WERI-Rb-1 (cell line): ENCODE data around the gene INPP4B.

ENCODE experiments used
- DNase-seq: peaks from one replicate; pipeline ENCODE4 v3.0.0-alpha.2; 2020
- H3K27ac ChIP-seq: fragments of 250-450 bp; sonication (Bioruptor Pico); 2 replicates; pipeline ENCODE4 v1.5.1; 2020; ENCODE audit warnings: mild to moderate bottlenecking, moderate library complexity
- H3K27me3 ChIP-seq: fragments of 250-450 bp; sonication (Bioruptor Pico); 2 replicates; pipeline ENCODE4 v1.5.1; 2021; ENCODE audit warnings: mild to moderate bottlenecking, low read depth, moderate library complexity; ENCODE audit not compliant: insufficient read depth, severe bottlenecking
- H3K36me3 ChIP-seq: fragments of 250-450 bp; sonication (Bioruptor Pico); 2 replicates; pipeline ENCODE4 v1.5.1; 2020; ENCODE audit warnings: mild to moderate bottlenecking, moderate library complexity
- H3K4me3 ChIP-seq: 2 replicates; pipeline ENCODE4 v1.5.1; 2011; ENCODE audit warnings: low read depth, mild to moderate bottlenecking, control low read depth, low read length
- H3K9me3 ChIP-seq: fragments of 250-450 bp; sonication (Bioruptor Pico); 2 replicates; pipeline ENCODE4 v1.5.1; 2021; ENCODE audit warnings: mild to moderate bottlenecking, moderate library complexity; ENCODE audit not compliant: severe bottlenecking
- CTCF ChIP-seq: IDR thresholded peaks from 2 replicates; pipeline ENCODE4 v1.5.1; 2011; ENCODE audit warnings: low read depth, mild to moderate bottlenecking, control low read depth, inconsistent platforms, low read length

Gene INPP4B

DNA sequence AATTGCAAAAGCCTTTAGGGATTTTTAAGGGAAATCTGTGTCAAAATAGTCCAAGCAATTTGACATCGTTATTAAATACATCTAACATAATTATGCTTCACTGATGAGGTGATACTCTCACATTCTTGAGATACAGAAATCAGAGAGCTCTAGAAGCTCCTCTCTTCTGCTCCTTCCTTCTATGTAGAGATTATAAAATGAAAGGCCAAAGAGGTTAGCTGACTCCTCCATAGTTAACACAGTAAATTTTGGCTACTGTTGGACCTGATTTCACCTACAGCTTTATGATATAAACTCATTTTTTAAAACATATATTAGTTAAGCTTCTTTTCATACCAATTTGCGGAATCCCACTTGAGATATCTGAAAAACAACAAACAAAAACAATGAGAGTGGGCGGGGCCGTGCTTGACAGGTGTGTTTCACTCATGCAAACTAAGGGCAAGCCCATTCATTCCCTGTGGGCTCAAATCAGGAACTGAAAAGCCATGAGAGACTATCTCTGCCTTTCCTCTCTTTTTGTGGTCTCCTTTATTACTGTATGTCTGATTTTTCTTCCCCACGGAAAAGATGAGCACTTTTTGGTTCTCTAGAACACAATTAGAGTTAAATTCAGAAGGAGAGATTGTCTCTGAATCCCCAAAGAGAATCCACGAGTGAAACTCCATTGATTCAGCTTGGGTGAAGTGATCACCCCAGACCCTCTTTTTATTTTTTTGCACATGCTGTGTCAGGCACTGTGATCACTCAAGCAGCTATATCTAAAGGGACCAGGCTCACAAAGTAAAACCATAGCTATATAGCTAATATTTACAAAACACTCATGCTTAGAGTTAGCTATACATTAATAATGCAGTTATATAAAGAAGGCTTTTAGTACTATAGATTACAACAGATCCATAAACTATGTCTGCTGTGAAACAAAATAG is 643.4 kb downstream of the INPP4B start:
- no peak for DNase-seq
- Histone ChIP-seq H3K36me3 (no peaks in the 10 kb centered on the region), H3K27ac (no peak overlapping the region), H3K4me3 (no peak overlapping the region), H3K9me3 (no peaks in the 10 kb centered on the region), H3K27me3 (no peaks in the 10 kb centered on the region)
- TF ChIP-seq CTCF: no peak

- no peaks in the 10 kb centered on the region for H3K36me3 ChIP-seq
- no peak for TF ChIP-seq CTCF
- no peak overlapping the region for H3K27ac ChIP-seq
- no peak for DNase-seq
- no peaks in the 10 kb centered on the region for H3K9me3 ChIP-seq
- no peaks in the 10 kb centered on the region for H3K27me3 ChIP-seq
- H3K4me3 ChIP-seq: no peak overlapping the region
Measured at GRCh38 chr4:142201041-142201440, 645.1 kb downstream of the INPP4B start.

DNA sequence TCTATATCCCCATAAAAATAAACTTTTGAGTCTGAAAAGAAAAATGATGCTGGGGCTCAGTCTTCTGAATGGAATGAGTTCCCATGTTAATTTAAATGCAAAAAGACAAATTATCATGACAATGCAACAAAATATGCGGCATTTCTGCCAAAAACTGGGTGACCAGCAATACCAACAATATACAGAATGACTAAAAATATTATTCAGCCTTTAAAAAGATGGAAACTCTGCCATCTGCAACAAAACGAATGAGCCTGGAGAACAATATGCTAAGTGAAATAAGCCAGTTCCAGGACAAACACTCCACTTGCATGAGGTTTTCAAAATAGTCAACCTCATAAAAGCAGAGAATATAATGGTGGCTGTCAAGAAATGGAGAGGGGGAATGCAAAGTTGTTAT is 651.2 kb downstream of the INPP4B start:
- H3K4me3 ChIP-seq: no peak overlapping the region

GRCh38 chr4:142191901-142192300 is 654.2 kb downstream of the INPP4B start:
- Histone ChIP-seq H3K27me3 (no peaks in the 10 kb centered on the region), H3K4me3 (no peak overlapping the region), H3K9me3 (no peaks in the 10 kb centered on the region), H3K27ac (no peak overlapping the region), H3K36me3 (no peaks in the 10 kb centered on the region)
- DNase-seq: no peak
- TF ChIP-seq CTCF: no peak

More for the DNA sequence above, 651.2 kb downstream of the INPP4B start:
- no peak for TF ChIP-seq CTCF
- no peak for DNase-seq
- Histone ChIP-seq H3K9me3 (no peaks in the 10 kb centered on the region), H3K27ac (no peak overlapping the region), H3K27me3 (no peaks in the 10 kb centered on the region), H3K36me3 (no peaks in the 10 kb centered on the region)

GRCh38 chr4:142181021-142181420 is 665.1 kb downstream of the INPP4B start:
- no peak for TF ChIP-seq CTCF
- H3K27ac ChIP-seq: no peak overlapping the region
- no peak for DNase-seq
- H3K4me3 ChIP-seq: no peak overlapping the region
- H3K9me3 ChIP-seq: no peaks in the 10 kb centered on the region
- no peaks in the 10 kb centered on the region for H3K27me3 ChIP-seq
- no peaks in the 10 kb centered on the region for H3K36me3 ChIP-seq

GRCh38 chr4:142169216-142169615 is 676.9 kb downstream of the INPP4B start:
- H3K27ac ChIP-seq: no peak overlapping the region
- H3K27me3 ChIP-seq: no peaks in the 10 kb centered on the region
- no peaks in the 10 kb centered on the region for H3K36me3 ChIP-seq
- no peak for TF ChIP-seq CTCF
- no peak overlapping the region for H3K4me3 ChIP-seq
- DNase-seq: no peak
- no peaks in the 10 kb centered on the region for H3K9me3 ChIP-seq
